NCI-H1694 treated with DMSO at 0.1 percent for 48 hours (cell line): ENCODE results near the gene CT45A9.
"Not testable (repeated sequence)": the region's sequence is repeated elsewhere in the genome, so short reads cannot be mapped to it uniquely, and the experiment has no call there.

Experiments
- DNase-seq: peaks from one replicate; lab custom pipeline; 2025; lab: John Stamatoyannopoulos, UW

The CT45A9 gene, protein sequence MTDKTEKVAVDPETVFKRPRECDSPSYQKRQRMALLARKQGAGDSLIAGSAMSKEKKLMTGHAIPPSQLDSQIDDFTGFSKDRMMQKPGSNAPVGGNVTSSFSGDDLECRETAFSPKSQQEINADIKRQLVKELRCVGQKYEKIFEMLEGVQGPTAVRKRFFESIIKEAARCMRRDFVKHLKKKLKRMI

DNA sequence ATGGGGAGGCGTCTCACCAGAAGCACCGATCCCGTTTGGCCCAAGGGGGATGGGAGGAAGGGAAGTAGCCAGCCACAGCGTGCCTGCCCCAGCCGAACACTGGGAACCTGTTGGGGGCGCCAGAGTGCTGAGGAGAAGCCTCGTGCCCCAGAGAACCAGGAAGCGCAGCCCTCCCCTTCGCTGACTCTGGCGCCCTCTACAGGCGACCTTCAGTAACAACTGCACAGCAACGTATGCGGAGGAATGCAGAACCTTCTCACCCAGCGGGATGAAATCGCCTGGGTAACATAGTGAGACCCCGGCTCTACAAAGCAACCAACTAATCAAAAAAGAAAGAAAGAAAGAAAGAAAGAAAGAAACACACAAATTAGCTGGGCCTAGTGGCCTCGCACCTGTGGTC is at the start of gene CT45A9:
Gene CT45A9, minus strand, starts transcription at position 101 of the 400 bp plus-strand sequence. CDS start 3,751 bp downstream, outside the sequence.
- not testable (repeated sequence) for DNase-seq

DNA sequence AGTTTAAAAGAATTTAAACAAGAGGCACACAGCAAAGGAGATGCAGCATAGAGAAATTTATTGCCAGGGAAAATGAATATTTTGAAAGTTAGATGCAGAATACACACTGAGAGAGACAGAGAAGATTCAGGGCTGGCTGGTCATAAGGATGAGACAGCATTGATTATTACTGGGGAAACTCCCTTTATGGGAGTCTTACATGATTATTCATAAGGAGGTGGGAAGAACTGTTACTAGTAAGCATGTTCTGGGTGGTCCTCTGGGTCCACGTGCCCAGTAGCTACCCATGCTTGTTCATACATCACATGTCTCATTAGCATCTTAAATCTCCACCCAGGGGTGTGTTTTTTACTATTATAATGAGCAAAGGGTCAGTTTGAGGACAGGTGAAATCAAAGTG is 48.9 kb upstream of the CT45A9 start:
- not testable (repeated sequence) for DNase-seq

DNA sequence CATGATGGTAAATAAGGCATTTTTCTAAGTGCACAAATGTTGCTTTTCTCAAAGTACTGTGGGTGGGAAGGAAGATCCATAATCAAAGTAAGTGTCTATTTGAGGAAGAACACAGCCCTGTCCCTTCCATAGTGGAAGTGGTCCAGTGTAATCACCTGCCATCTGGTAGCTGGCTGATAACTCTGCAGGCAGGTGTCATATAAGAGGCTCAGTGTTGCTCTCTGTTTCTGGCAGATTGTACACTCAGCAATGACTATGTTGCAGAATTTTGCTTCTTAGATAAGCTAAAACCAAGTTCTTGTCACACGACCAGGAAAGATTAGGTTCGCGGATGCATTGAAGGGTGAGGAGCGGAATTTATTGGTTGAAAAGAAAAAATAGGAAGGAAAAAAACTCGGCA is 42.8 kb upstream of the CT45A9 start:
- no peak for DNase-seq

DNA sequence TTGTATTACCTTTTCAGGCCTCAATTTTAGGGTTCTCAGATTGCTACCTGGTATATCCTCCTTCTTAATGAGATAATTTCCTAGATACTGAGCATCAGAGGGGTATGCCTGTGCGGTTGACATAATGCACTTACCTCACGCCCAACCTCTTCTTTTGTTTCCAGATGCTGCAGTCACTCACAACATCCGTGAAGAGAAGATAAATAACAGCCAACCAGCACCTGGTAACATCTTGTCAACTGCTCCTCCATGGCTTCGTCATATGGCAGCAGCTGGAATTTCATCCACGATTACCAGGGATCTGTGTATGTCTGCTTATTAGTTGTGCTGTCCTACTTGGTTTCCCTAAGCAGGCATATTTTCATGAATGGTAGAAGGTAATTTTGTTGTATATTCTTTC is 38.6 kb upstream of the CT45A9 start:
- no peak for DNase-seq

DNA sequence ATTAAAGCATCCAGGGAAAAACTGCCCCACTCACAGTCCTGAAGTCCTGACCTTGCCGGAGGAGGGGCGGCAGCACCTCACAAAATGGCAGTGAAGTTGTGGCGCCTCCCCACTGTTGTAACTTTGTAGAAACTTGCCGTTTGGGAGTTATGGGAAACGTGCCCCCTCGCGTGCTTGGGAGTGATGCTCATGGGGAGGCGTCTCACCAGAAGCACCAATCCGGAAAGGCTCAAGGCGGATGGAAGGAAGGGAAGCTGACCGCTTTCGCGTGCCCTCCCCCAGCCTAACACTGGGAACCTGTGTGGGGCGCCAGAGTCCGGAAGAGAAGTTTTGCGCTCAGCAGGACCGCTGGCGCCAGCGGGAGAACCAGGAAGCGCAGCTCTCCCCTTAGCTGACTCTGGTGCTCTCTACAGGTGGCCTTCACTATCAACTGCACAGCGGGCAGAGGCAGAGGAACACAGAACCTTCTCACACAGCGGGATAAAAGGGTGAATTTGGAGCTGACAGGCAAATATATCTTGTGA is 21.7 kb upstream of the CT45A9 start, which contains the start of the genes CT45A10 and SAGE1:
Gene CT45A10, minus strand, starts transcription at position 151 of the 524 bp plus-strand sequence. CDS start 8,100 bp downstream, outside the sequence.
Gene SAGE1, plus strand, starts transcription at position 423 of the 524 bp plus-strand sequence. CDS start 2,527 bp downstream, outside the sequence.
- no peak for DNase-seq

DNA sequence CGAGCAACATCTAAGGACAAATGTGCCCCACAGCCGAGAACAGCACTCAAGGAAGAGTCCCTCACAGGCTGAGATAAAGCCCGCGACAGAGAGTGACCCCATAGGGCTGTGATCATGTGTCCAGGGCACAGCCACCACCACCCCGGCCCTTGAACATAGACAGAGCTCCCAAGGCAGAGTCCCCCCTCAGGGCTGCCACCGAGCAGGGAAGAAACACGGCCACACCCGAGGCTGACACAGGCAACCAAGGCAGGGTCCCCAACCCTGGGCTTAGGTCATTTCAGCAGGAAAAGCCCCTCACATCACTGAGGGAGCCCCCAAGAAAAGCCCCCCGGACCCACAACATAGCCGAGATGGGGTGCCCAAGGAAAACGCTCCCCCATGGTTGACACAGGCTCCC is 21.2 kb upstream of the CT45A9 start:
- DNase-seq: no peak

DNA sequence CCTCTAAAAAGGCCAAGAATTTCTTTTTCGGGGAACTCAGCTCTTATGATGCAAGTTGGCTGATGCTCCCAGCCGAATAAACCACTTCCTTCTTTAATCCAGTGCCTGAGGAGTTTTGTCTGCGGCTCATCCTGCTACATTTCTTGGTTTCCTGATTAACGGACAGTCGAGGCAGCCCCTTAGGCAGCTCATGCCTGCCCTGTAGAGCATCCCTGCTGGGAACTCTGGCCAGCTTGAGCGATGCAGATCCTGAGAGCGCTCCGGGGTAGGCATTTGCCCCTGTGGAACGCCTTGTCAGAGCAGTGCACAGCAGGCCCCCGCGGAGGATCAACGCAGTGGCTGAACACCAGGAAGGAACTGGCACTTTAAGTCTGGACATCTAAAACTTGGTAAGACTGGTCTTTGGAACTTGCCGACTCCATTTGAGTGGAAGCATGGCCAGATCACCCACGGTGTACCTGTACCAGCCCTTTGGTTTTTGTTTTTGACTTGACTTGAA is 18.5 kb upstream of the CT45A9 start:
- DNase-seq: no peak

DNA sequence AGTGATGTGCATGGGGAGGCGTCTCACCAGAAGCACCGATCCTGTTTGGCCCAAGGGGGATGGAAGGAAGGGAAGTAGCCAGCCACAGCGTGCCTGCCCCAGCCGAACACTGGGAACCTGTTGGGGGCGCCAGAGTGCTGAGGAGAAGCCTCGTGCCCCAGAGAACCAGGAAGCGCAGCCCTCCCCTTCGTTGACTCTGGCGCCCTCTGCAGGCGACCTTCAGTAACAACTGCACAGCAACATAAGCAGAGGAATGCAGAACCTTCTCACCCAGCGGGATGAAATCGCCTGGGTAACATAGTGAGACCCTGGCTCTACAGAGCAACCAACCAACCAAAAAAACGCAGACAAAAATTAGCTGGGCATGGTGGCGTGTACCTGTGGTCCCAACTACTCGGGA is 17.4 kb upstream of the CT45A9 start:
- peak; percentile 6 for DNase-seq

DNA sequence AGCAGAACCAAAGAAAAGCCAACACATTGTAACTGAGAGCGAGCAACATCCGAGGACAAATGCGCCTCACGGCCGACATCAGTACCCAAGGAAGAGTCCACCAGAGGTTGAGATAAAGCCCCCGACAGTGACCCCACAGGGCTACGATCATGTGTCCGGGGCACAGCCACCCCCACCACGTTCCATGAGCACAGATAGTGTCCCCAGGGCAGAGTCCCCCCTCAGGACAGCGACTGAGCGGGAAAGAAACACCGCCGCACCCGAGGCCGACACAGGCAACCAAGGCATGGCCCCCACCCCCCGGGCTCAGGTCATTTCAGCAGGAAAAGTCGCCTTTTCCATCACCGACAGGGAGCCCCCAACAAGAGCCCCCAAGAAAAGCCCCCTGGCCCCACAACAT is 16.6 kb upstream of the CT45A9 start:
- DNase-seq: not testable (repeated sequence)

DNA sequence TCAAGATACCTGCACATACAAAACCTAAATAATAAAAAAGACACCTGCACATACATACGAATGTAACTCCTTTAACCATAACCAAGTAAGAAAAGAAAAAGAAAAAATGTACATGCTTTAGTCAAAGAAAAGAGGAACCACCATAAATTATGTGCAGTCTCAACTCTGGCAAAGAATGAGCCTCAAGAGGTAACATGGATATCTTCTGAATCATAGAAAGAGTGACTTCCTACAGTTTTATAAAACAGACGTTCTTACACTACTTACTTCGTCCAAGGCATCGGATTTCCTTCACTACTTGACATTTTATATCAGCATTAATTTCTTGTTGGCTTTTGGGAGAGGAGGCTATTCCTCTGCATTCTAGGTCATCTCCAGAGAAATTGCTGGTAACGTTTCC is 11.1 kb upstream of the CT45A9 start:
- DNase-seq: not testable (repeated sequence)

DNA sequence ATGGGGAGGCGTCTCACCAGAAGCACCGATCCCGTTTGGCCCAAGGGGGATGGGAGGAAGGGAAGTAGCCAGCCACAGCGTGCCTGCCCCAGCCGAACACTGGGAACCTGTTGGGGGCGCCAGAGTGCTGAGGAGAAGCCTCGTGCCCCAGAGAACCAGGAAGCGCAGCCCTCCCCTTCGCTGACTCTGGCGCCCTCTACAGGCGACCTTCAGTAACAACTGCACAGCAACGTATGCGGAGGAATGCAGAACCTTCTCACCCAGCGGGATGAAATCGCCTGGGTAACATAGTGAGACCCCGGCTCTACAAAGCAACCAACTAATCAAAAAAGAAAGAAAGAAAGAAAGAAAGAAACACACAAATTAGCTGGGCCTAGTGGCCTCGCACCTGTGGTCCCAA is 17.2 kb downstream of the CT45A9 start, which contains the start of gene CT45A8:
Gene CT45A8, minus strand, starts transcription at position 101 of the 400 bp plus-strand sequence. CDS start 3,755 bp downstream, outside the sequence.
- not testable (repeated sequence) for DNase-seq

DNA sequence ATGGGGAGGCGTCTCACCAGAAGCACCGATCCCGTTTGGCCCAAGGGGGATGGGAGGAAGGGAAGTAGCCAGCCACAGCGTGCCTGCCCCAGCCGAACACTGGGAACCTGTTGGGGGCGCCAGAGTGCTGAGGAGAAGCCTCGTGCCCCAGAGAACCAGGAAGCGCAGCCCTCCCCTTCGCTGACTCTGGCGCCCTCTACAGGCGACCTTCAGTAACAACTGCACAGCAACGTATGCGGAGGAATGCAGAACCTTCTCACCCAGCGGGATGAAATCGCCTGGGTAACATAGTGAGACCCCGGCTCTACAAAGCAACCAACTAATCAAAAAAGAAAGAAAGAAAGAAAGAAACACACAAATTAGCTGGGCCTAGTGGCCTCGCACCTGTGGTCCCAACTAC is 34.4 kb downstream of the CT45A9 start, which contains the start of gene CT45A7:
Gene CT45A7, minus strand, starts transcription at position 101 of the 400 bp plus-strand sequence. CDS start 3,747 bp downstream, outside the sequence.
- DNase-seq: not testable (repeated sequence)

DNA sequence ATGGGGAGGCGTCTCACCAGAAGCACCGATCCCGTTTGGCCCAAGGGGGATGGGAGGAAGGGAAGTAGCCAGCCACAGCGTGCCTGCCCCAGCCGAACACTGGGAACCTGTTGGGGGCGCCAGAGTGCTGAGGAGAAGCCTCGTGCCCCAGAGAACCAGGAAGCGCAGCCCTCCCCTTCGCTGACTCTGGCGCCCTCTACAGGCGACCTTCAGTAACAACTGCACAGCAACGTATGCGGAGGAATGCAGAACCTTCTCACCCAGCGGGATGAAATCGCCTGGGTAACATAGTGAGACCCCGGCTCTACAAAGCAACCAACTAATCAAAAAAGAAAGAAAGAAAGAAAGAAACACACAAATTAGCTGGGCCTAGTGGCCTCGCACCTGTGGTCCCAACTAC is 51.7 kb downstream of the CT45A9 start, which contains the start of gene CT45A2:
Gene CT45A2, minus strand, starts transcription at position 101 of the 400 bp plus-strand sequence. CDS start 3,747 bp downstream, outside the sequence.
- not testable (repeated sequence) for DNase-seq
